IPS-11a (cell line): ENCODE data around the gene KRTAP25-1.

ENCODE experiments used
- H3K4me3 ChIP-seq: one replicate; pipeline ENCODE4 v1.5.1; 2013; ENCODE audit warnings: low read depth, low read length, control low read depth

KRTAP25-1 gene

GRCh38 chr21:30289215-30289614, at the start of gene KRTAP25-1:
TSS of gene KRTAP25-1 (minus strand) at chr21:30289514. CDS start at chr21:30289490, 24 bp downstream.
- H3K4me3 ChIP-seq = no peak within 1 kb of the TSS

DNA sequence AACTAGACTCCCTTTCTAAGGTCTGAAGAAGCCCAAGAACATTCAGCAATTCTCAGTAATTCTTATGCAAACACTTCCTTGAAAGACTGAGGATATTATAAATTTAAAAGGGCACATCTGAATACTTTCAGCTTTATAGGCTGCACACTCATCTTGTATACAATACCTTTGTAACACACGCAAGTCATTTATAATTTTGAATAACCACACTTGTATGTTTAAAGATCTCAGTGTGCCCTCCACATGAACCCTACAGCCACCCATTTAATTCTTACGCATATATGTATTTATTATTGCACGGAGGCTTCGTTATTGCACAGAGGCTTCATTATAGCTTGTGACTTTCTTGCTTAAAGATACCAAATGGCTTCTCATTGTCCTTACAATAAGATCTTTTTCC, 49.4 kb upstream of the KRTAP25-1 start:
- H3K4me3 ChIP-seq = no peak overlapping the region

DNA sequence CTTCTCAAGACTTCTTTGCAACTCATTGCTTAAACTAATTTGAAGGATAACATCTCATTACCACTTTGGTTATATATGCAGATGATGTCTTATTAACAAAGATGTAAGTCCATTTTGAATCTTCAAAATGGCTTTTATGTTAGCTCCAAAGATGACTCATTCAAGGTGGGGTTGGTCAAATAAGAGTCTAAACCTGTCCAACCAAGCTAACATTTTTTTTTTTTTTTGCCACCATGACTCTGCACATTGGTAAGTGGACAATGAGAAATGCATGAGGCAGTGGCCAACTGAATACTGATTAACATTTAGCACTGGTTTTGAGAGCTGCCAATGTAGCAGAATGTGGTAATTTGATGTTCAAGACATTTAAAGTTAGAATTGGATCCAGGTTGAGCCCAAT, 48.5 kb upstream of the KRTAP25-1 start:
- H3K4me3 ChIP-seq = no peak overlapping the region

DNA sequence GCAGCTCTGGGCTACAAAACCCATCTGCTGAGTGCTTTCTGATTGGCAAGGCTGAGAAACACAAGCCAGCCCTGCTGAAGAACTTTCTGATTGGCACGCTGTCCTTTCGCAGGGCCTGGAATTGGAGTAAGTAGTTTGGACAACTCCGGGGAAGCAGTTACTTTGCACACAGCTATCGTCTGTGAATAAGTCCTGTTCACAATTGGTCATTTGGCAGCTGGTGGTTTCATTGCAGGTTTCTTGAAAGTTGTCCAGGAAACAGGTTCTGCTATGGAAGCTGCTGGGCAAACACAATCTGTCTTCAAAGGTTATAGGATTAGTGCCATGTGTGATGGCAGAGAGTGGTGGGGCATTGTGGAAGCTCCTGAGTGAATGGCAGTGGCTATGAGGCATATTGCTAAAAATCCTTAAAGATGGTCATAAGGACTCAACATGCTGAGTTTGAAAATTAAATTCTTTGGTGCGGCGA, 48.0 kb upstream of the KRTAP25-1 start, which contains the start of gene KRTAP27-1:
KRTAP27-1 (minus strand) TSS at position 419 of the 469 bp plus-strand sequence; CDS start at position 393, 26 bp downstream.
- H3K4me3 ChIP-seq = no peak within 1 kb of the TSS

DNA sequence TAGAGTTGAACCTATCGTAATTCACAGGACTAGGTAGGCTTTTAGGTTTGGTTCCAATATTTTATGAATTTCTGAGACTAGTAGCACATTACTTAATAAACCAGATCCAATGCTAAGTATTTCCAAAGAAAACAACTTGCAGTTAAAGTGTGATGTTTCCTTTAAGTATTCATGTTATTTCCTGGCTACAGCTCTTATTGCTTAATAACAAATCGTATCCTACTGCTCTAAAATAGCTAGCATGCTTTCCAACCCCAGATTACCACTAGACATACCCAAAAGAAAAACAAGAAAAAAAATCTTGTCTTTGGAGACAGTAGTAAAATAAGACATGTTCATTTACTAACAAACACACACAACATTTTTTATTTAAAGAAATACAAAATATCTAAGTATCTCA, 47.3 kb upstream of the KRTAP25-1 start:
- H3K4me3 ChIP-seq = no peak overlapping the region

- no peak overlapping the region for H3K4me3 ChIP-seq
Observed at GRCh38 chr21:30333736-30334135, 44.4 kb upstream of the KRTAP25-1 start.

GRCh38 chr21:30332681-30333080, 43.4 kb upstream of the KRTAP25-1 start:
- H3K4me3 ChIP-seq = no peak overlapping the region

DNA sequence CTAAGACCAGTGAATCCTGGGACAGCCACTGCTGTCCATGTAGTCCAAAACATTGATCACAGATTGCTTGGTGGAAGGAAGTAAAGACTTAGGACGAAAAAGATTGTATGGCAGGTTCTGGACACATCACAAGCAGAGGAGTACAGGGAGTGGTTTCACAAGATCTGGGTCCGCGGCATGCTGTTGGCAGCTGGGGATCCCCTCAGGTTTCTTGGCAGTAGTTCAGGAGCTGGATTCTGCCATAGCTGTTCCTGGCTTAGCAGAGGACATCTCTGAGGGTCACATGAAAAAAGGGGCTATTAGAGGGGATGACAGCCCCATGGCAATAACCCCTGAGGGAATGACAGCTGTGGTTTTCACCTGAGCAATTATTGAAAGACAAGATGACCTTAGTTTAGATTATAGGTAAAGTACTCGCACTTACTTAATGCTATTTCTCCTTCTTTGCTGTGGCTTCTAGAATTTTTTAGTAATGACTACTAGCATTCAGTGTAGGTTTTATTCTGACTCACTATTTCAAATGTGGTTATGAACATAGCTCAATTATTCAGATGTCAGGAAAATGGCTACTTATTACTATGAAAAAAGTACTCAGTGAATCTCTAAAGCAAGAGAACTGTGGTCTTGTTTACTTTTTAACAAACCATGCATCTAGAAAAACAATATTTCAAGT, 40.0 kb upstream of the KRTAP25-1 start:
- no peak overlapping the region for H3K4me3 ChIP-seq

DNA sequence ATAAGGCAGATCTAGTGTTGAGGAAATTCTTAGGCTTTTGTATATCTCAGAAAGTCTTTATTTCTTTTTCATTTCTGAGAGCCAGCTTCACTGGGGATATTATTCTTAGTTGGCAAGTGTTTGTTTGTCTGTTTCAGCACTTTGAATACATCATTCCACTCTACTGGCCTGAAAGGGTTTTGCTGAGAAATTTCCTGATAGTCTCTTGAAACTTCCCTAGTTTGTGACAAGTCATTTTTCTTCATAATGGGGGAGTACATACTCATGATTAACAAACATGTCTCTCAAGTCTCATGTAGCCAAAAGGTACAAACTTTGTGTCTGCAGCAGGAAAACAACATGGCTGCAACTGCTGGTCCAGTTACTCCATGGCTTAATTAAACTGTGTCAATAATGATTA, 37.1 kb upstream of the KRTAP25-1 start:
- no peak overlapping the region for H3K4me3 ChIP-seq

GRCh38 chr21:30320215-30320614, 30.9 kb upstream of the KRTAP25-1 start, which contains the start of gene KRTAP26-1:
TSS of gene KRTAP26-1 (minus strand) at chr21:30320315. CDS start at chr21:30320035, 280 bp downstream.
- H3K4me3 ChIP-seq = no peak within 1 kb of the TSS

GRCh38 chr21:30315701-30316100, 26.4 kb upstream of the KRTAP25-1 start:
- no peak overlapping the region for H3K4me3 ChIP-seq

DNA sequence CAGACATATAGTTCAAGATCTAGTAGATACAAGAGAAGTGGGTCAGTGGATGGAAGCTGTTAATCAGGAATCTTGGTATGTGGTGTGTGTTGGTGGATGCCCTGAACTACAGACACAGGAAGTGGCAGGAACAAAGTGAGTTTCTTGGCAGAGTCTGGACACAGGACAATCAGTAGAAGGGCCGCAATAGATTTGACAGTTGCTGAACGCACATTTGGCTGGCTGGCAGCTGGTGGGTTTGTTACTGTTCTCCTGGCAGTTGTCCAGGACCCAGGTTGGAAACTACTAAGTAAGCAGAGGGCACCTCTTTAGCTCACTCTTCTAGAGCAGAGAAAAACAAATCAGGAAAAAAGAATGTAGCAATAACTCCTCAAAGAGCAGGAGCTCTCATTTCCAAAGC, 17.6 kb upstream of the KRTAP25-1 start:
- H3K4me3 ChIP-seq = no peak overlapping the region

DNA sequence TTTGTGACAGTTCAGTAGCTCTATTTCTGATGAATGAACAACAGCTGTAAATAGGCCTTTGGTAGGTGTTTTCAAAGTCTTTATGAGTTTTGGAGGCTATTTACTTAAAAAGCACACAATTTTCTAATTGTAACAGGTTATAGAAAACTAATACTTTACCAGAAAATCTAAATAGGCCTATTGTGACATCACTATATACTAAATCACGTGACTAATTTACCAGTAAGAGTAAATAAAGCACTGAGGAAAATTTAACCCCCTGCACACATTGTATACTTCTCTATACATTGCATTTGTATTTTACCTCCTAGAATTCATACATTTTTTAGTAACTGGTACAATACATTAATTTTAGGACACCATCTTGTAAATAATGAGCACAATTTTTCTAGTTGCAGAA, 15.8 kb upstream of the KRTAP25-1 start:
- H3K4me3 ChIP-seq = no peak overlapping the region

- no peak within 1 kb of the TSS for H3K4me3 ChIP-seq
Observed at GRCh38 chr21:30282850-30283249, 6.5 kb downstream of the KRTAP25-1 start, which contains the start of gene KRTAP24-1. TSS of gene KRTAP24-1 (minus strand) at chr21:30282950. CDS start at chr21:30282932, 18 bp downstream.

GRCh38 chr21:30271611-30272010, 17.7 kb downstream of the KRTAP25-1 start:
- H3K4me3 ChIP-seq = no peak overlapping the region

GRCh38 chr21:30271156-30271555, 18.2 kb downstream of the KRTAP25-1 start:
- H3K4me3 ChIP-seq = no peak overlapping the region

- H3K4me3 ChIP-seq = no peak overlapping the region
Observed at GRCh38 chr21:30269803-30270530, 19.3 kb downstream of the KRTAP25-1 start.

DNA sequence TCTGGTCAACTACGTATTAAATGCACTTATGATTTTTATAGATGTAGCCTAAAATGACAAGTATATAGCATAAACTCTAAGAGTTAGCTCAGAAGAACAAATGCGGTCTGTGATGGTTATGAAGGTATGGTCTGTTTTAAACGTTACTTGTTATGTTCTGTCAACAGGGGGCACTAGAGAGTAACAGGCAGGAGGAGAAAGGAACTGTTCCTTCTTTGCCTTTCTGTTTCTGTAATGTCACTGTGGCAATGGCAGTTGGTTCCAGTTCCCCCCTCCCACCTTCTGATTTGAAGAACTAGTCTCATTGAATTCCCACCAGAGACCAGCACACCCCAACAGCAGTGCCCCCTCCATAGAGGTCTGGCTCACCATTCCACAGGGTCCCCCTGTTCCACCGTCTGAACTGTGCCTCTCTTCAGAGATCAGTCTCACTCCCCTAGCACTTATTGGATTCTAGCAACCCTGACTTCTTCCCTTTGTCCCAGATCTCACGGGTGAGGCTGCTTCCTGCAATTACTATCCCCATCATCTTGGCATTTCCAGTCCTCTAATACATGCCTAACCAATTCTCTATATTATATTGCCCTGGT, 20.6 kb downstream of the KRTAP25-1 start:
- no peak overlapping the region for H3K4me3 ChIP-seq

GRCh38 chr21:30257773-30258172, 31.5 kb downstream of the KRTAP25-1 start:
- no peak overlapping the region for H3K4me3 ChIP-seq

DNA sequence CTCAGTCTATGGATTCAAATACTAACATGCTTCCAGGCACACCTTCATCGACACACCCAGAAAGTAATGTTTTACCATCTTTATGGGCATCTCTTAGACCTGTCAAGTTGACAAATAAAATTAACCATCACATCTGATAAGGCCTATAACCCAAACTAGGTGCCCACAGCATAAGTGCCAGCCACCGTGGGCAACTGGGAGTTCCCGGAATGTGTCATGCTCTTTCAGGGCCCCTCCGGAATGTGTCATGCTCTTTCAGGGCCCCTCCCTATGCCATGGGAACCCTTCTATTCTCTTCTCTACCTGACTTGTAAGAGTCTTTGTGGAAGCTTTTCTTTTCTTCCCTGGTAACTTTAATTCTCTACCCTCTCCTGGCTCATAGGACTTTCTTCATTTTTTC, 33.2 kb downstream of the KRTAP25-1 start:
- H3K4me3 ChIP-seq = no peak overlapping the region

DNA sequence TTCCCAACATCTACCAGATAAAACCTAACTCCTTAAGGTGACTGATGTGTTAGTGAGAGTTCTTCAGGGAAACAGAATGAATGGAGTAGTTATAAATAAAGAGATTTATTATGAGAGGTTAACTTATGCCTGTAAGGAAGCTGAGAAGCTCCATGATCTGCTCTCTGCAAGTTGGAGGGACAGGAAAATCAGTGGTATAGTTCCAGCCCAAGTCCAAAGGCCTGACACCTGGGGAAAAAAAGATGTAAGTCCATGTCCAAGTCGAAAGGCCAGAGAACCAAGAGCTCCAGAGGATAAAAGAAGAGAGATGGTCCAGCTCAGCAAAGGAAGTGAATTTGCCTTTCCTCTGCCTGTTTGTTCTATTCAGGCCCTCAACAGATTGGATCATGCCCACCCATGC, 33.6 kb downstream of the KRTAP25-1 start:
- no peak overlapping the region for H3K4me3 ChIP-seq

- no peak overlapping the region for H3K4me3 ChIP-seq
Observed at GRCh38 chr21:30251781-30252180, 37.5 kb downstream of the KRTAP25-1 start.
